Measurements from ENCODE around the gene KLHL40.
A peak's percentile ranks its signal among the peaks of the same experiment; 100 is the strongest.

Gene KLHL40

GRCh38 chr3:42685363-42685881 lies at the start of gene KLHL40:
Gene KLHL40, plus strand, starts transcription at chr3:42685537. Its CDS starts 82 bp downstream, at chr3:42685619.
- DNase-seq: no peak
- Mint-ChIP-seq H3K9me3 (no peaks in the 10 kb centered on the region), H3K36me3 (ENCODE audit: low read depth) (no peaks in the 10 kb centered on the region), H3K27ac (no peak within 1 kb of the TSS), H3K4me1 (ENCODE audit: low read depth) (peaks cover 10% of the 10 kb centered on the region), H3K4me3 (peak within 1 kb of the TSS; percentile 43), H3K27me3 (peaks cover 37% of the 10 kb centered on the region)

- no peaks in the 10 kb centered on the region for H3K27me3 Mint-ChIP-seq
- peaks cover 25% of the 10 kb centered on the region for H3K4me1 Mint-ChIP-seq (ENCODE audit: low read depth)
- peaks cover 26% of the 10 kb centered on the region for H3K36me3 Mint-ChIP-seq (ENCODE audit: low read depth)
- no peak overlapping the region for H3K27ac Mint-ChIP-seq
- DNase-seq: no peak
- H3K4me3 Mint-ChIP-seq: no peak overlapping the region
- no peaks in the 10 kb centered on the region for H3K9me3 Mint-ChIP-seq
Observed at GRCh38 chr3:42637001-42637400, 48.3 kb upstream of the KLHL40 start.

GRCh38 chr3:42638339-42638842 lies 46.9 kb upstream of the KLHL40 start:
- peaks cover 26% of the 10 kb centered on the region for H3K36me3 Mint-ChIP-seq (ENCODE audit: low read depth)
- H3K9me3 Mint-ChIP-seq: no peaks in the 10 kb centered on the region
- H3K27ac Mint-ChIP-seq: no peak overlapping the region
- no peak for DNase-seq
- H3K4me1 Mint-ChIP-seq (ENCODE audit: low read depth): peaks cover 23% of the 10 kb centered on the region
- no peak overlapping the region for H3K4me3 Mint-ChIP-seq
- H3K27me3 Mint-ChIP-seq: no peaks in the 10 kb centered on the region

- no peaks in the 10 kb centered on the region for H3K9me3 Mint-ChIP-seq
- no peak overlapping the region for H3K4me3 Mint-ChIP-seq
- H3K27me3 Mint-ChIP-seq: no peaks in the 10 kb centered on the region
- no peak overlapping the region for H3K27ac Mint-ChIP-seq
- H3K4me1 Mint-ChIP-seq (ENCODE audit: low read depth): peaks cover 23% of the 10 kb centered on the region
- DNase-seq: no peak
- peaks cover 25% of the 10 kb centered on the region for H3K36me3 Mint-ChIP-seq (ENCODE audit: low read depth)
Observed at GRCh38 chr3:42639192-42639591, 46.1 kb upstream of the KLHL40 start.

GRCh38 chr3:42640129-42640528 lies 45.2 kb upstream of the KLHL40 start:
- peak overlapping the region; percentile 67 for H3K27ac Mint-ChIP-seq

GRCh38 chr3:42640771-42641370 lies 44.5 kb upstream of the KLHL40 start:
- Mint-ChIP-seq H3K27ac (peak overlapping the region; percentile 67), H3K4me3 (no peak overlapping the region), H3K9me3 (no peaks in the 10 kb centered on the region), H3K27me3 (no peaks in the 10 kb centered on the region), H3K4me1 (ENCODE audit: low read depth) (peaks cover 15% of the 10 kb centered on the region), H3K36me3 (ENCODE audit: low read depth) (peaks cover 37% of the 10 kb centered on the region)
- no peak for DNase-seq

More at GRCh38 chr3:42640129-42640528, 45.2 kb upstream of the KLHL40 start:
- H3K4me3 Mint-ChIP-seq: no peak overlapping the region
- no peak for DNase-seq
- peaks cover 30% of the 10 kb centered on the region for H3K36me3 Mint-ChIP-seq (ENCODE audit: low read depth)
- no peaks in the 10 kb centered on the region for H3K27me3 Mint-ChIP-seq
- H3K4me1 Mint-ChIP-seq (ENCODE audit: low read depth): peaks cover 17% of the 10 kb centered on the region
- no peaks in the 10 kb centered on the region for H3K9me3 Mint-ChIP-seq

- Mint-ChIP-seq H3K27me3 (no peaks in the 10 kb centered on the region), H3K36me3 (ENCODE audit: low read depth) (peaks cover 62% of the 10 kb centered on the region), H3K4me3 (no peak overlapping the region), H3K4me1 (ENCODE audit: low read depth) (peaks cover 13% of the 10 kb centered on the region), H3K9me3 (no peaks in the 10 kb centered on the region), H3K27ac (peak overlapping the region; percentile 8)
- no peak for DNase-seq
Observed at GRCh38 chr3:42647821-42648459, 37.4 kb upstream of the KLHL40 start.

GRCh38 chr3:42649006-42649405 lies 36.3 kb upstream of the KLHL40 start:
- DNase-seq: no peak
- Mint-ChIP-seq H3K9me3 (no peaks in the 10 kb centered on the region), H3K27me3 (peaks cover 3% of the 10 kb centered on the region), H3K4me1 (ENCODE audit: low read depth) (peaks cover 21% of the 10 kb centered on the region), H3K36me3 (ENCODE audit: low read depth) (peaks cover 51% of the 10 kb centered on the region), H3K27ac (peak overlapping the region; percentile 48), H3K4me3 (no peak overlapping the region)

- Mint-ChIP-seq H3K9me3 (no peaks in the 10 kb centered on the region), H3K27ac (peak overlapping the region; percentile 14), H3K27me3 (peaks cover 3% of the 10 kb centered on the region), H3K4me1 (ENCODE audit: low read depth) (peaks cover 22% of the 10 kb centered on the region), H3K36me3 (ENCODE audit: low read depth) (peaks cover 46% of the 10 kb centered on the region), H3K4me3 (no peak overlapping the region)
- no peak for DNase-seq
Observed at GRCh38 chr3:42649783-42650182, 35.6 kb upstream of the KLHL40 start.

GRCh38 chr3:42651248-42652091 lies 33.9 kb upstream of the KLHL40 start:
- Mint-ChIP-seq H3K4me3 (no peak overlapping the region), H3K4me1 (ENCODE audit: low read depth) (peaks cover 20% of the 10 kb centered on the region), H3K27me3 (peaks cover 3% of the 10 kb centered on the region), H3K27ac (no peak overlapping the region), H3K9me3 (no peaks in the 10 kb centered on the region), H3K36me3 (ENCODE audit: low read depth) (peaks cover 30% of the 10 kb centered on the region)
- no peak for DNase-seq

- Mint-ChIP-seq H3K27ac (no peak overlapping the region), H3K9me3 (no peaks in the 10 kb centered on the region), H3K27me3 (peaks cover 3% of the 10 kb centered on the region), H3K36me3 (ENCODE audit: low read depth) (peaks cover 24% of the 10 kb centered on the region), H3K4me3 (no peak overlapping the region), H3K4me1 (ENCODE audit: low read depth) (peaks cover 16% of the 10 kb centered on the region)
- DNase-seq: no peak
Observed at GRCh38 chr3:42652251-42652610, 33.1 kb upstream of the KLHL40 start.

GRCh38 chr3:42652611-42653302 lies 32.6 kb upstream of the KLHL40 start:
- Mint-ChIP-seq H3K36me3 (ENCODE audit: low read depth) (peaks cover 19% of the 10 kb centered on the region), H3K9me3 (no peaks in the 10 kb centered on the region), H3K27me3 (peaks cover 3% of the 10 kb centered on the region), H3K4me3 (peak overlapping the region; percentile 74), H3K27ac (peak overlapping the region; percentile 66), H3K4me1 (ENCODE audit: low read depth) (peaks cover 16% of the 10 kb centered on the region)
- no peak for DNase-seq

- Mint-ChIP-seq H3K27ac (peak overlapping the region; percentile 66), H3K27me3 (peaks cover 3% of the 10 kb centered on the region), H3K36me3 (ENCODE audit: low read depth) (peaks cover 14% of the 10 kb centered on the region), H3K4me3 (peak overlapping the region; percentile 74), H3K4me1 (ENCODE audit: low read depth) (peaks cover 16% of the 10 kb centered on the region), H3K9me3 (no peaks in the 10 kb centered on the region)
- DNase-seq: no peak
Observed at GRCh38 chr3:42653303-42653559, 32.1 kb upstream of the KLHL40 start.

- peaks cover 3% of the 10 kb centered on the region for H3K27me3 Mint-ChIP-seq
- H3K4me3 Mint-ChIP-seq: peak within 1 kb of the TSS; percentile 74
- H3K4me1 Mint-ChIP-seq (ENCODE audit: low read depth): peaks cover 16% of the 10 kb centered on the region
- H3K36me3 Mint-ChIP-seq (ENCODE audit: low read depth): peaks cover 10% of the 10 kb centered on the region
- H3K27ac Mint-ChIP-seq: peak within 1 kb of the TSS; percentile 80
- peak; percentile 40 for DNase-seq
- no peaks in the 10 kb centered on the region for H3K9me3 Mint-ChIP-seq
Observed at GRCh38 chr3:42653560-42654330, 31.6 kb upstream of the KLHL40 start, which contains the start of gene ZBTB47. Gene ZBTB47, plus strand, starts transcription at chr3:42653697. Its CDS starts 4,659 bp downstream, at chr3:42658356.

All from activated T-cell treated with anti-CD3 and anti-CD28 coated beads, Interleukin-2, amount 50 U/mL, for 24 hours (primary cell).